A673 (cell line): ENCODE measurements around the gene NUMB. TPM values are rescaled to one million over a fixed set of nuclear protein-coding genes. Genes with fewer than 3 reads are reported as not detected.

Experiments
- BruUV-seq: library from RNA; stranded (reverse); fragments of 400-500 nt; replicated peaks from 2 replicates; lab custom pipeline; 2021; lab: Mats Ljungman, UMichigan
- CTCF ChIA-PET: fragments of 300-600 bp; sonication (Branson Sonifier 250); formaldehyde crosslinking; loops from one replicate; lab custom pipeline; 2022; ENCODE audit warnings: antibody characterized with exemption; lab: Charles Lee
- POLR2A ChIA-PET: fragments of 300-600 bp; sonication (Branson Sonifier 250); formaldehyde crosslinking; loops from one replicate; lab custom pipeline; 2022; ENCODE audit warnings: antibody characterized with exemption; ENCODE audit not compliant: low non-redundant PET; lab: Charles Lee
- DNase-seq: peaks from one replicate; pipeline ENCODE4 v3.0.0-alpha.2; 2015; ENCODE audit warnings: low spot score
- H3K27ac ChIP-seq: fragments of 200-600 bp; sonication (generic); 2 replicates; pipeline ENCODE4 v1.5.1; 2016; ENCODE audit warnings: mixed run types, low read depth, mild to moderate bottlenecking, mixed read lengths, antibody characterized with exemption, low read length; ENCODE audit not compliant: poor library complexity, severe bottlenecking
- H3K27me3 ChIP-seq: fragments of 200-600 bp; sonication (generic); replicated peaks from 2 replicates; pipeline ENCODE4 v1.6.1; 2017; ENCODE audit warnings: mixed run types, low read depth, mild to moderate bottlenecking, mixed read lengths, antibody characterized with exemption, low read length; ENCODE audit not compliant: insufficient read depth, poor library complexity
- H3K36me3 ChIP-seq: fragments of 200-600 bp; sonication (generic); 2 replicates; pipeline ENCODE4 v1.6.1; 2016; ENCODE audit warnings: mixed run types, mild to moderate bottlenecking, mixed read lengths, antibody characterized with exemption, low read length; ENCODE audit not compliant: insufficient read depth, poor library complexity, severe bottlenecking
- H3K4me1 ChIP-seq: fragments of 200-600 bp; sonication (generic); 2 replicates; pipeline ENCODE4 v1.6.1; 2017; ENCODE audit warnings: mixed run types, mild to moderate bottlenecking, mixed read lengths, antibody characterized with exemption, low read length; ENCODE audit not compliant: insufficient read depth, poor library complexity, severe bottlenecking
- H3K4me3 ChIP-seq: fragments of 200-600 bp; sonication (generic); 2 replicates; pipeline ENCODE4 v1.5.1; 2016; ENCODE audit warnings: low read depth, mixed run types, mild to moderate bottlenecking, mixed read lengths, low read length; ENCODE audit not compliant: poor library complexity, severe bottlenecking
- H3K9me3 ChIP-seq: fragments of 200-600 bp; sonication (generic); 2 replicates; pipeline ENCODE4 v1.6.1; 2016; ENCODE audit warnings: mixed run types, low read depth, mild to moderate bottlenecking, mixed read lengths, antibody characterized with exemption, low read length; ENCODE audit not compliant: poor library complexity, severe bottlenecking
- CTCF ChIP-seq: fragments of 300-800, 200-600 bp; sonication (generic); conservative IDR thresholded peaks from 2 replicates; pipeline ENCODE4 v1.5.1; 2017; ENCODE audit warnings: low read depth, mild to moderate bottlenecking, antibody characterized with exemption, low read length, moderate library complexity, mixed read lengths
- EZH2 ChIP-seq: fragments of 200-600 bp; sonication (generic); IDR thresholded peaks from 2 replicates; pipeline ENCODE4 v1.6.1; 2017; ENCODE audit warnings: borderline replicate concordance, low read depth, mild to moderate bottlenecking, mixed read lengths, antibody characterized with exemption, low read length; ENCODE audit not compliant: poor library complexity, severe bottlenecking
- intact Hi-C: fragments of 100-400 bp; cut with micrococcal nuclease; formaldehyde crosslinking; loops from one replicate; pipeline ENCODE4 v1.10.0; 2022; ENCODE audit not compliant: unreplicated experiment
- total RNA-seq: library from RNA; stranded (reverse); gene quantifications from 2 replicates; pipeline ENCODE4 v1.2.3, GENCODE V29; 2021

Gene NUMB
- total RNA-seq, 1 experiment from 2014 or later = 46.3 TPM

- H3K4me3 ChIP-seq = peak overlapping the region; percentile 53
- no TSS peak for BruUV-seq
- H3K4me1 ChIP-seq = peaks cover 12% of the 10 kb centered on the region
- no peaks in the 10 kb centered on the region for H3K9me3 ChIP-seq
- no peak overlapping the region for H3K27ac ChIP-seq
- ChIA-PET CTCF (no interaction called here), POLR2A (no interaction called here)
- H3K27me3 ChIP-seq = peaks cover 26% of the 10 kb centered on the region
- no peak for DNase-seq
- no peaks in the 10 kb centered on the region for H3K36me3 ChIP-seq
- intact Hi-C loops = no loop called here
- no peak for TF ChIP-seq CTCF
- no peak for TF ChIP-seq EZH2
Observed at GRCh38 chr14:73236752-73237218, 221.6 kb downstream of the NUMB start.

GRCh38 chr14:73236157-73236556, 222.2 kb downstream of the NUMB start:
- CTCF ChIA-PET = no interaction called here
- BruUV-seq = no TSS peak

GRCh38 chr14:73235531-73236155, 222.7 kb downstream of the NUMB start:
- CTCF ChIA-PET = no interaction called here
- POLR2A ChIA-PET = no interaction called here
- peak; percentile 30 for DNase-seq
- no peak for TF ChIP-seq CTCF
- TF ChIP-seq EZH2 = no peak
- no peak overlapping the region for H3K27ac ChIP-seq
- no peaks in the 10 kb centered on the region for H3K9me3 ChIP-seq
- no peaks in the 10 kb centered on the region for H3K36me3 ChIP-seq
- H3K4me3 ChIP-seq = no peak overlapping the region
- peaks cover 12% of the 10 kb centered on the region for H3K4me1 ChIP-seq
- no TSS peak for BruUV-seq
- intact Hi-C loops = no loop called here
- H3K27me3 ChIP-seq = peaks cover 26% of the 10 kb centered on the region

More at GRCh38 chr14:73236157-73236556, 222.2 kb downstream of the NUMB start:
- no peaks in the 10 kb centered on the region for H3K36me3 ChIP-seq
- H3K27ac ChIP-seq = no peak overlapping the region
- no peak overlapping the region for H3K4me3 ChIP-seq
- no peaks in the 10 kb centered on the region for H3K9me3 ChIP-seq
- DNase-seq = no peak
- intact Hi-C loops = no loop called here
- H3K27me3 ChIP-seq = peaks cover 26% of the 10 kb centered on the region
- H3K4me1 ChIP-seq = peaks cover 12% of the 10 kb centered on the region
- TF ChIP-seq CTCF = no peak
- TF ChIP-seq EZH2 = no peak
- POLR2A ChIA-PET = no interaction called here
